Subcutaneous abdominal adipose tissue (tissue), 5 donors: ENCODE results near the gene NCK2.

ENCODE experiments used
- H3K27ac ChIP-seq: one replicate; pipeline ENCODE4 v1.7.0; 2013; ENCODE audit warnings: low read depth, mild to moderate bottlenecking, inconsistent platforms, low read length, moderate library complexity
- H3K27me3 ChIP-seq, 5 donors: one replicate each; pipeline ENCODE4 v1.7.0; 2013; ENCODE audit warnings: low read length in 5 of 5, inconsistent platforms in 1 of 5; ENCODE audit not compliant: control insufficient read depth in 5 of 5, insufficient read depth in 4 of 5
- H3K36me3 ChIP-seq, 5 donors: one replicate each; pipeline ENCODE4 v1.7.0; 2013; ENCODE audit warnings: low read length in 5 of 5; ENCODE audit not compliant: control insufficient read depth in 5 of 5, insufficient read depth in 5 of 5
- H3K4me1 ChIP-seq, 5 donors: one replicate each; pipeline ENCODE4 v1.7.0; 2013; ENCODE audit warnings: low read length in 5 of 5, mild to moderate bottlenecking in 3 of 5, moderate library complexity in 1 of 5; ENCODE audit not compliant: control insufficient read depth in 5 of 5, insufficient read depth in 5 of 5
- H3K4me3 ChIP-seq, 5 donors: one replicate each; pipeline ENCODE4 v1.7.0; 2013; ENCODE audit warnings: low read length in 5 of 5, low read depth in 1 of 5
- H3K9ac ChIP-seq, 5 donors: one replicate each; pipeline ENCODE4 v1.7.0; 2013; ENCODE audit warnings: low read length in 5 of 5, mild to moderate bottlenecking in 4 of 5, moderate library complexity in 3 of 5
- H3K9me3 ChIP-seq, 5 donors: one replicate each; pipeline ENCODE4 v1.7.0; 2013; ENCODE audit warnings: low read length in 5 of 5; ENCODE audit not compliant: control insufficient read depth in 5 of 5
- donor health status: healthy.
- donor health status: healthy.
- donor health status: healthy.
- donor health status: healthy.
- donor health status: healthy.

The NCK2 gene

DNA sequence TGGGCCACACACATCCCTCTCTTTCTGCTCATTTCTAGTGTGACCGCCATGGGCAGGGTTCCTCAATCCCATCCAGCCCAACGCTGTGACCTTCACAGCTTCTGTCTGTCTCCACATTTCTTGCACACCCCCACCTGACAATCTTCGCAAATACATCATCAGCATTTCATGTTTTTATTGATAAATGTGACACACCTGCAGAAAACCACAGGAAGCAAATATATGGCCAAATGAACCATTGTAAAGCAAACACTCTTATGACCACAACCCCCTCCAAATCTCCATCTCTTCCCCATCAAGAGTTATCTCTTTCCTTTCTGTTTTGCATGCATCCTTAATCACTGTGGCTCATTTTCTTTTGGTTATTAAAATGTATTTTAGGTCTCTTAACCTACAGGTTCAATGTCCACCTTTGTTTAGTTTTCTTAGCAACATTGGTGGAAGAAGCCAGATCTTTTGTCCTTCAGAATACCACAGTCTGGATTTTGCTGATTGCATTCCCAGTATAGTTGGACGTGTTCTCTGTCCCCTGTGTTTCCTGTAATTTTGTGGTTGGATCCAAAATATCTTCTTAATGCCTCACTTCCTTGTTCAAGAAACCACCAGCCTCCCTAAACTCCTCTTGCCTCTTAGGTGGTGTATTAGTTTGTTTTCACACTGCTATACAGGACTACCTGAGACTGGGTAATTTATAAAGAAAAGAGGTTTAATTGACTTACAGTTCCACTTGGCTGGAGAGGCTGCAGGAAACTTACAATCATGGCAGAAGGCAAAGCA lies 9.8 kb upstream of the NCK2 start:
- H3K4me1 ChIP-seq: peaks cover 0 to 28% (median 8%) of the 10 kb centered on the region in 5 donors
- no peak overlapping the region for H3K4me3 ChIP-seq
- no peaks in the 10 kb centered on the region for H3K27me3 ChIP-seq
- peaks cover 0 to 4% (median 0%) of the 10 kb centered on the region in 5 donors for H3K9me3 ChIP-seq
- no peaks in the 10 kb centered on the region for H3K36me3 ChIP-seq
- H3K27ac ChIP-seq: no peak overlapping the region
- no peak overlapping the region for H3K9ac ChIP-seq

- no peaks in the 10 kb centered on the region for H3K9me3 ChIP-seq
- no peak overlapping the region for H3K27ac ChIP-seq
- H3K27me3 ChIP-seq: no peaks in the 10 kb centered on the region
- no peak overlapping the region for H3K9ac ChIP-seq
- H3K4me3 ChIP-seq: no peak overlapping the region
- H3K36me3 ChIP-seq: no peaks in the 10 kb centered on the region
- H3K4me1 ChIP-seq: peaks cover 0 to 28% (median 8%) of the 10 kb centered on the region in 5 donors
These were observed 8.6 kb upstream of the NCK2 start for GRCh38 chr2:105736145-105736544.

DNA sequence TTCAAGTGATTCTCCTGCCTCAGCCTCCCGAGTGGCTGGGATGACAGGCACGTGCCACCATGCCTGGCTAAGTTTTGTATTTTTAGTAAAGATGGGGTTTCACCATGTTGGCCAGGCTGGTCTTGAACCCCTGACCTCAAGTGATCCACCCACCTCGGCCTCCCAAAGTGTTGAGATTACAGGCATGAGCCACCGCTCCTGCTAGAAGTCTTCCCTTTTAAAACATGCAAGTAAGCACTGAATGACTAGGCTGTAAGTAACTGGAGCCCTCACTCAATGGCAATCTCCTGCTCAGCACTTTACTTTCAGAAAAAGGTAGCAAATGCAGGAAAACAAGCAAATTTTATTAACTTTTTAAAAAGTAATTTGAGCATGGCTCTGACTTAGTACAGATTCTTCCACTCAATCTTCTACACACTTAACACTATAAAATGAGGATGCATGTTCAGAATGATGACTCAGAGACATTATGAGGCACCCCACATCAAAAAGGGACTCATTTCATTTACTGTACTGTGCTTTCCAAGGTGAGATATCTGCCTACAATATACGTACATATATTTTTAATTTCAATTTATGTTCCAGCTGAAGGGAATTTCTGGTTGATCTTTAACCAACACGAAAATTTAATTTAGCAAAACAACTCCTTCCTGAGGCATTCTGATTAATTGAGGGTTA lies 6.6 kb upstream of the NCK2 start:
- H3K27me3 ChIP-seq: no peaks in the 10 kb centered on the region
- H3K9me3 ChIP-seq: no peaks in the 10 kb centered on the region
- no peaks in the 10 kb centered on the region for H3K36me3 ChIP-seq
- H3K27ac ChIP-seq: no peak overlapping the region
- no peak overlapping the region for H3K9ac ChIP-seq
- peaks cover 0 to 11% (median 0%) of the 10 kb centered on the region in 5 donors for H3K4me1 ChIP-seq
- no peak overlapping the region for H3K4me3 ChIP-seq

- peaks cover 0 to 10% (median 2%) of the 10 kb centered on the region in 5 donors for H3K4me1 ChIP-seq
- H3K9me3 ChIP-seq: no peaks in the 10 kb centered on the region
- H3K36me3 ChIP-seq: no peaks in the 10 kb centered on the region
- no peaks in the 10 kb centered on the region for H3K27me3 ChIP-seq
- H3K27ac ChIP-seq: no peak overlapping the region
- no peak overlapping the region for H3K9ac ChIP-seq
- H3K4me3 ChIP-seq: no peak overlapping the region
These were observed 6.0 kb upstream of the NCK2 start for GRCh38 chr2:105738658-105739241.

- H3K9ac ChIP-seq: no peak overlapping the region
- H3K9me3 ChIP-seq: no peaks in the 10 kb centered on the region
- H3K27me3 ChIP-seq: no peaks in the 10 kb centered on the region
- H3K4me1 ChIP-seq: peaks cover 0 to 16% (median 6%) of the 10 kb centered on the region in 5 donors
- no peaks in the 10 kb centered on the region for H3K36me3 ChIP-seq
- H3K4me3 ChIP-seq: no peak overlapping the region
- H3K27ac ChIP-seq: no peak overlapping the region
These were observed 5.3 kb upstream of the NCK2 start for GRCh38 chr2:105739426-105739825.

DNA sequence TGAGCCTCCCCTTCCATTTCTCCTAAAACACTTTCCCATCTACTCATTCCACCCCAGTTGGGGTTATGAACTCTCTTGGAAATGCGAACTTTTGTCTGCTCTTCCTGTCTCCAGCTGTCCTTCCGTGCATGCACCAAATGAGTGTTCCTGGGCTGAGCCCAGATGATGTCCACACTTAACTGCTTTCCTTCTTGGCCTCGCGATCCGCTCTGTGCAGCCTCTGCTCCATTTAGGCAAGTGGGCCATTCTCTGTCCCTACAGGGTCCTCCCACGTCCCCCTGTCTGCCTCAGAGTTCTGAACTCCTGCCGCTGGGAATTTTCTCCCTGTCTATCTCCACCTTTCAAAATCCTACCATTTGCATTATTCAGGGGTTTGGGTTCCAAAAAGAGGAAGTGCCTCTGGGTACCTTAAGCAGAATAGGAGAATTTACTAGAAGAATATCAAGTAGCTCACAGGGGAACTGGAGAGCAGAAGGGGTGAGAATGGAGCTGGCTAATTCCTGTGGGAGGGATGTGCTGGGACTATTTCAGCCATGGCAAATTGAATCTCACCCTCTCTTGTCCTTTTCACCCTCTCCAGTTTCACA lies 4.7 kb upstream of the NCK2 start:
- Histone ChIP-seq H3K27ac (no peak overlapping the region), H3K9me3 (no peaks in the 10 kb centered on the region)

GRCh38 chr2:105741174-105741573 lies 3.5 kb upstream of the NCK2 start:
- H3K27ac ChIP-seq: no peak overlapping the region
- H3K4me1 ChIP-seq: peaks cover 0 to 17% (median 15%) of the 10 kb centered on the region in 5 donors
- no peak overlapping the region for H3K4me3 ChIP-seq
- no peaks in the 10 kb centered on the region for H3K27me3 ChIP-seq
- no peaks in the 10 kb centered on the region for H3K9me3 ChIP-seq
- H3K9ac ChIP-seq: no peak overlapping the region
- no peaks in the 10 kb centered on the region for H3K36me3 ChIP-seq

More for the DNA sequence above, 4.7 kb upstream of the NCK2 start:
- Histone ChIP-seq H3K4me3 (no peak overlapping the region), H3K36me3 (no peaks in the 10 kb centered on the region), H3K27me3 (no peaks in the 10 kb centered on the region), H3K9ac (no peak overlapping the region), H3K4me1 (peaks cover 0 to 10% (median 6%) of the 10 kb centered on the region in 5 donors)

DNA sequence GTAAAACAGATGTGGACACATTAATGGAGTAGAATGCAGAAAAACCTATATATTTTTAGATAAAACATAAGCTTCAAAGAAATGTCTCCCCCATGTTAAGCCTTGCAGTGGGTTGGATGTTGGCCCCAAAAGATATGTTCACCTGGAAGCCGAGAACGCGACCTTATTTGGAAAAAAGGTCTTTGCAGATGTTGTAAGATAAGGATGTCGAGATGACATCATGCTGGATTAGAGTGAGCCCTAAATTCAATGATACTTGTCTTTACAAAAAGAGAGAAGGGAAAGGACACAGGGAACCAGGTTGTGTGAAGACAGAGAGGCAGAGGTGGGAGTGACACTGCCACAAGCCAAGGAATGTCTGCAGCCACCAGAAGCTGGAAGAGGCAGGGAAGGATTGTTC lies 3.1 kb upstream of the NCK2 start:
- Histone ChIP-seq H3K4me1 (peaks cover 0 to 21% (median 19%) of the 10 kb centered on the region in 5 donors), H3K9ac (no peak overlapping the region), H3K36me3 (no peaks in the 10 kb centered on the region), H3K27me3 (no peaks in the 10 kb centered on the region), H3K9me3 (no peaks in the 10 kb centered on the region), H3K27ac (no peak overlapping the region), H3K4me3 (no peak overlapping the region)

DNA sequence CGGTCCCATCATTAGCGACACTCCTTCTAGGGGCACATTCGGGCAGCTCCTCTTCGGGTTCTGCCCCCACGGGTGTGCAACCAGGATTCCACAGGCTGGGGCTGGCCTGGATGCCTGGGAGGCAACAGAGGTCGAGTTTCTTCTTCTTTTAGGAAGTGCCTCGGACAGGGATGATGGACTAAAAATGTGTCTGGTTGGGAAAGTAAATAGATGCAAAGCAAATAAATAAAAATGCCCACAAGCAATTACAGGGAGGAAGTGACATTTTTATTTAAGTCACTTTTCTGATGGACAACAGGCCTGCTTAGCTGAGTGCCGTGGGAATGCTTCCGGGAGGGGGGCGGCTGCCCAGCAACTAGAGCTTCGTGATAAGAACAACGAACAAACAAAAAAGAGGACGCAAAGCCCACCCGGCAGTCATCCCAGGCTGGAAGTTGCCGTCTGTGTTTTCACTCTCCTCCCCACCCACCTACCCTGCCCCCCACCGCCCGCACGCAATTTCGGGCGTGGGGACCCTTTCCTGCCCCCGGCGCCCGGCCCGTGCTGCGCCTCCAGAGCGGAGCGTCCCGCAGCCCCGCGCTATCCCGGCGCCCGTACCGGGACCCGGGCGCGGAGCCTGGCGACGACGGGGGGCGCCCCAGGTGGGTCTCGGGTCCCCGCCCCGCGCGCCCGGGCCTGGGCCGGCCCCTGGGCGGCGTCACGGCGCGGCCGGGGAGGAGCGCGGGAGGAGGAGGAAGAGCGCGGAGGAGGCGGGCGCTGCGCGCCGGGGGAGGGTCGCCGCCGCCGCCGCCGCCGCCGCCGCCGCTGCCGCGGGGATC lies 412 bp upstream of the NCK2 start:
- Histone ChIP-seq H3K27me3 (no peaks in the 10 kb centered on the region), H3K9ac (peak overlapping the region in 4 of 5 donors; percentile 25 to 40 (median 39)), H3K9me3 (no peaks in the 10 kb centered on the region), H3K4me1 (peaks cover 2 to 47% (median 37%) of the 10 kb centered on the region in 5 donors), H3K4me3 (peak overlapping the region; percentile 61 to 76 (median 66)), H3K27ac (peak overlapping the region; percentile 21), H3K36me3 (no peaks in the 10 kb centered on the region)
